GM21526 (cell line): Measurements from ENCODE around the gene RASGRP1.
"Not testable (repeated sequence)": the region's sequence is repeated elsewhere in the genome, so short reads cannot be mapped to it uniquely, and the experiment has no call there.

ENCODE experiments used
- ATAC-seq: cut with Tn5 transposase; IDR thresholded peaks from one replicate; pipeline ENCODE4 v1.9.1; 2021; ENCODE audit warnings: moderate library complexity; ENCODE audit not compliant: unreplicated experiment, low FRiP score

RASGRP1 gene

DNA sequence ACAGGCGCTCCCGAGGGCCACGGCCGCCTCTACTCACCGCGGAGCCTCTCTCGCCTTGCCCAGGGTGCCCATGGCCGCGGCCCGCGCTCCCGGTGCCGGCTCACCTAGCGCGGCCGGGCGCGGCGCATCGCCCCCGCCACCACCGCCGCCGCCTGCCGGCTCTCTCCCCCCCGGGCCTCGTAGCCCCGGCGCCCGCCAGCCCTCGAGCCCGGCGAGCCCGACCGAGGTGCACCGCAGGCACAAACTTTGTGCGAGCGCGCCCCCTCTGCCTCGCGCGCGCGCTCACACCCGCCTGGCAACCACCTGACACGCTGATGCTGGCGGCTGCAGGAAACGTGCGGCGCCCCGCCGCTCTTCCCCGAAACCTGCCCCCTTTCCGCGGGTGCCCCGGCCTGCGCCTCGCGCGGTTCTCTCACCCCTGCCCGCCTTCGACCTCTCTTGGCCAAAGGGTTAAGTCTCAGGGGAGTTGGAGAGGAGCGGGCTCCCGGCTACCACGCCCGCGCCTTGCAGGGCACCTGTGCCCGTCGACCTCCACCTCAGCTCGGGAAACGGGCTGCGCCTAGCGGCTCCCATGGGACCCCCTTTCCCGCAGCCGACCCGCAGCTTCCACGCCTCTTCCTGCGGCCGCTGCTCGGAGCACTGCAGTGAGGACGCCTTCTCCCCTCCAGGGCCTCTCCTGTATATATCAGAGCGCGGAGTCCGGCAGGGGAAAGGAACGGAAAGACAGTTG lies at the start of gene RASGRP1:
Gene RASGRP1, minus strand, starts transcription at position 258 of the 730 bp plus-strand sequence. Its CDS starts 186 bp downstream, at position 72.
- peak; percentile 65 for ATAC-seq

DNA sequence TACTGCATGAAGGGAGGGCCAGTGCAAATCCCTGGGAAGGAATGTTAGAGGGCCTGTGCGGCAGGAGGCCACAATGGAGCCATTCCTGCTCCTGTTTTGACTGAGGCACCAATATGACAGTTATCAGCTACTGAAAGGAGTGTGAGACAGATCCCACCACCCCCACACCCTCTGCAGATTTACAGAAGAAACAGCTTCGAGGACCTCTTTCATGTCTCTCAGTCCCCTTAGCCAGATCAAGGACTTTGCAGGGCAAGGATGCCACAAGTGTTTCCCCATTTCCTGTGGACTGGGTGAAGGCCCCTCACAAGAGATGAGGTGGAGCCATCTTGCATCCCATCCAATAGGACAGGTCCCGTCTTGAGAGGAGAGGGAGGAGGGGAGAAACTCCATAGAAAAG lies 48.5 kb upstream of the RASGRP1 start:
- ATAC-seq = no peak

DNA sequence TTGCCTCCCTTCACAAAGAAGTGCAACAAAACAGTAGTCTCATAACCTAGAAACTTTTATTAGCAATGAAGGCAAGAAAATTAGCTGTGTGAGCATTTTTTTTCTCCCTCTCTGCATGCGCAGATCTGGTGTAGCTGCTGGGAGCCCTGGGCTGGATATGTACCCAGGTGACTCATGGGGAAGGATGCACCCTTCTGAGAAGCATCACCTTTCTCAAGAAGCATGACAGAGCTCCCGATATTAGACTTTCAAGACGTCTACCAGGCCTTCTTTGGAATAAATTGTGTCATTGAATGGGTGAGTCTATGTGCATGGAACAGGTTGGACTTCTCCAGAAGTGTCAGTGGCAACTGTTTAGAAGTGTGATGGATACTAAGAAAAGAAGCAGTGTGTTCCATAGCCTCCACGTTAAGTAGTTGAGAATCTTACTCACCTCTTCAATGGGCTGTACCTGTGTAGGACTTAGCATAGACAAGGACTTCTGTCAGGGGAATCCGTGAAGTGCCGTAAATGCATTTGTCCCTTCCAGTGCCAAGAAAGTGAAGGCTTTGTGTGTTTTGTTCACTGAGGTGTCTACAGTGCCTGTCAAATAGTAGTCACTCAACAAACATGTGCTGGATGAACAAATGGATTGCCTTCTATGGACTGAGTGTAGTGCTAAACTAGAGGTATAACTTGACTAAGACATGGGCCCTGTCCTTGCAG lies 47.7 kb upstream of the RASGRP1 start:
- no peak for ATAC-seq

DNA sequence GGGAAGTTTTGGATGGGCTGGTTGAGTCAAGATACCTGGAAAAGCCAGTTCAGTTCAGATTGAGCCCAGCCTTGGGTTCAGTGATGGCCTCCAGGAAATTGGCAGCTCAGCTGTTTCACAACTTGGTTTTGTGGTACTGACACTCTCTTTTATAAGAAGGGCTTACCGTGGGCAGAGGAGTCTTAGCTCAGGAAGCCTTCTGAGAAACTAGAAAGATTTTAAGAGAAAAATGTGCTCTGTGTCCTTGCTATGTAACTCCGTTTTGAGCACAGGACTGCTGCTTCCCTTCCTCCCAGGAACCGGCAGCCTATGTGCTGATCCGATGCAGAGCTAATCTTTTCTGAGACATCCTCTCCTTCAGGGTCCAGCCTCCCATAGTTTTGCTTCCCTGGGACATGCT lies 46.6 kb upstream of the RASGRP1 start:
- ATAC-seq = no peak

DNA sequence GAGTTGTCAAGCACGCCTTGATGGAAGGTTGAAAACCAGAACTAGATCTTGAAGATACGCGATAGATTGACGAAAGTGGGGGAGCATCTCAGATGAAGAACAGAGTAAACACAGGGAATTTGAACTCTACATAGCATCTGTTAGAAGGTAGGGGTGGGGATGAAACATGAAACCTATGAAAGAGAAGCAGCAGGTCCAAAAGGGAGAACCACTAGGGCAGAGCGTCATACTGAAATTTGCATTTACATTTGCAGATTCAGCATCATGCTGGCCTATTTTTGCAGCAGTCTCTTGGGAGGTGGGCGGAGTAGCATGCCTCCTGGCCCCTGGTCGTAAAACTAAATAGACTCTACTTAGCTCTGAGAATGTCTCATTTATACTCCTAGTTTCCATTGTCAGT lies 46.1 kb upstream of the RASGRP1 start:
- no peak for ATAC-seq

DNA sequence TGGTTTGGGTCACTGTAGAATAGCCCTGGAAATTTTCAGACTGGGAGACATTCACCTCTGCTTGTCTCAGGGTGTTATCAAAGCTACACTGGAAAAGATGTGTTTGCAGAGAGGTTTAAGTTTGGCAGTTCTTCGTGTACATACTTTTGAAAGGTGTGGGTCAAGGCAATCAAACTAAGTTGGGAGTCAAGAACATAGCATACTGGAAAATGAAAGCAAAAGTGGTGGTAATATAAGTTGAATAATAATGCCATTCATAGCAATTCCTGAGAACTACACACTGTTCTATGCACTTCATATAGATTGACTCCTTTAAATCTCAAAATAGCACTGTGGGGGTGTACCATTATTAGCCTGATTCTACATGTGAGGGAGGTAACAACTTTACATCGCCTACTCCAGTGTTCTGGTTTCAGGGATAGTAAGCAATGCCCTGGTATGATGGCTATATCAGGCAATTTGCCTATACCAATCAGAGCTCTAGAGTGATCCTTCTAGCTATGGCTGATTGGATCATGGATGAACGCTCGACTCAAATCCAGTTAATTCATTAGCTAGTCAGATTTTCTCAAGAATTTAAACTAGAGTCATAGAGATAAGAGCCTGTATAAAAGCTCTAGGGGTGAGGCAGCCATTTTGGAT lies 44.6 kb upstream of the RASGRP1 start:
- no peak for ATAC-seq

DNA sequence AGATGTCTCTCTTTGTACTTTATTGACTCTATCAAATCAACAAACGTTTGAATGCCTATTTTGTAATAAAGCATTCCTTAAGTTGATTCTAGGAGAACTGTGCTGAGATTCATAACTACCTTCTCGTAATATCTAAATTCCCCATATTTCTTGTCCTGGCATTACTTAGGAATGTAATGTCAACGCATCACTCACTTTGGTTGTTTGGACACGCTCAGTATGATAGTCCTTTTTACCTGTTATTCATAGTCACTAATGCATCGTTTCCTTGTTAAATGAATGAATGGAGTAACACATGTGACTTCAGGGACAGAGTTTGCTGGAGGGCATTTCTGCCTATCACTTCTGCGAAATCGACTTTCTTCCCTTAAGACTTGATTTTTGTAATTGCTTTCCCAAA lies 44.1 kb upstream of the RASGRP1 start:
- no peak for ATAC-seq

DNA sequence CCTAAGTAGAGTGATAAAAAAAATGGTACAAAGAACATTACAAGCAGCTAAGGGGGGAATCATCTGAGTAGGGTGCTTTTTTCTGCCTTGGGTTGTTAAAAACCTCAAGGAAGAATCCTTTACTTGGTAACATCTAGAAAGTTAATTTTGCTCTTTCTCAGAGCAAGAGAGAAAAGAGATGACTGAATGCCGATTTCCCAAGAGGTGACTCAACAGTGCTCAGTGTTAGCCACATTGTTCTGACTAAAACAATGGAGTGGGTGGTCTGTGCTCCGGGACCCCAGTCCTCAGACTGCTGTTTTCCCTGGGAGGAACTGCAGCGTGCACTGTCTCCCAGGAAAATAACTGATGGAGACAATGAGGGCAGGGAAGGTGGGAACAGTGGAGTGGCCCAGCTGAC lies 41.1 kb upstream of the RASGRP1 start:
- no peak for ATAC-seq

DNA sequence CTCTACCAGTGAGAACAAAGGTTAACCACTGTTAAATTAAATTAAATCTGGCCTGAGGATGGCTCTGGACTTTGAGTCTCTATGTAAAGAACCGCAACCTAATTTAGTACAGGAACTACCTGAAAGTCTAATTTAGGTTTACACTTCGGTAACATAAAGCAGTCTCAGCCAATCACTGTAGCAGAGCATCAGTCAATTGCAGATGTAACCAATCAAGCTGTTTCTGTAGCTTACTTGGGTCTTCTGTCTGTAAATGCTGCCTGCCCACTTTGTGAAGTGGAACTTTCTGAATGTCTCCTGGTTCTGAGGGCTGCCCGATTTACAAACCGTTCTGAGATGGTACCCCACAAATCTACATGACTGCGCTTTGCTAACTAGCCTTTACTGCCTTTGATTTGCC lies 39.1 kb upstream of the RASGRP1 start:
- no peak for ATAC-seq

DNA sequence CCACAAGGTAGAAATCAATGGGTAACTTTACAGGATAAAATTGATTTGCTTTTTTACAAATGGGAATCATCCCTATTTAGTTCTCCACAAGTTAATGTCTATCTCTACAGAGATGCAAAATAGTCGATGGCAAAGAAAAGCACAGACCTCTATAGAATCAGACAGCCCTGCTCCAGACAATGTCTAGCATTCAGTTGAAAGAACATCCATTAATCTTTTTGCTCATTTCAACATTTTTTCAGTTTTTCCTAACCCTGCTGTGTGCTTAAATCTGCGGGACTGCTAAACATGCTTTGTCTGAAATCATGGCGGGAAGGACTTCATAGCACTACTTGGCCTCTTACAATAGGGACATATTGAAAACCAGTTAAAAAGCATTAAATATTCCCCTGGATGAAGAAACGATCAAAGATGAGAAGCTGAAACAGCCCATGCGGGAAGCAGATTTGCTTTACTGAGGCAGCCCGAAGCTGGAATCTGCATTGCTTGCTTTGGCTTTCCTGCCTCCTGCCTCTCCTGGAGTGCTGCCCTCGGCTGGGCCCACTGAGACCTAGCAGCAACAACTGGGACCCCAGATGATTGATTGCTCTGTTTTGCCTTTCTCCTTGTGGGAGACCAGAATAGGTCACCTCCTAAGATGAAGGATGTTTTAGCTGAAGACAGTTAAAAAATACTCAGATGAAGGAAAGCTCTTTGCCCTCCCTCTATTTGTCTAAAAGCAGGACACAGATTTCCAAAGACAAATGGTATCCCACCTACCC lies 38.5 kb upstream of the RASGRP1 start:
- ATAC-seq = no peak

DNA sequence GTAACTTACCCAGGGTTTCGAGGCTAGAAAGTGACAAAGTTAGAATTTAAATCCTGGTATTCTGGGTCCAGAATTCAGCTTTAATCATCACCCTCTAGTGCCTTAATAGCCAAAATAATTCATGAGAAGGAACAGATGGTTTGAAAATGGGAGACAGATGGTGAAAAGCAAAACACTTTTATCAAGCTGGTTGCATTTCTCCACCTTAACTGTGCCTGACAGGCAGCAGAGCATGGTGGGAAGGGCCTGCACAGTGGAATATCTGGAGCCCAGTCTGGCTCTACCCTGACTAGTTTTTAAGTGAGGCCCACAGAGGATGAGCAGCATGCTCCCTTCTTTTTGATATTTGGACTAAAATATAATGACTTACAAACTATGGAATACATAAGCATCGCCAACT lies 35.6 kb upstream of the RASGRP1 start:
- ATAC-seq = no peak

DNA sequence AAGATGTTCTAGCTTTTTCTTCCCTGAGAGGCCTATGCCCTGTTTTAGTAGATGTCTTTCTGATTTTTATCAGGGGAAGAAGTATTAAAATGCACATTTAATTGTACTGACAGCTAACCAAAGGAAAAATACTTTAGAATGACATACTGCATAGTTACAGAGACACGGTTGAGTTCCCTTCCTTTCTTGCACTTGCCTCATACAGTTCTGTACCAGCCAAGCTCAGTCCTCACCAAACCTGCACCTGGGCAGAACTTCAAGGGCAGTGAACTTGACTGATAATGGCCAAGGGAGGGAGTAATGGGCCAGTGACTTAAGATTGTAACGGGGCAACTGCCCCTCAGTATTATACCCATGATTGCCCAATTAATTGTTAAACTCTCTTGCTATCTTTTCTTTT lies 34.1 kb upstream of the RASGRP1 start:
- no peak for ATAC-seq

DNA sequence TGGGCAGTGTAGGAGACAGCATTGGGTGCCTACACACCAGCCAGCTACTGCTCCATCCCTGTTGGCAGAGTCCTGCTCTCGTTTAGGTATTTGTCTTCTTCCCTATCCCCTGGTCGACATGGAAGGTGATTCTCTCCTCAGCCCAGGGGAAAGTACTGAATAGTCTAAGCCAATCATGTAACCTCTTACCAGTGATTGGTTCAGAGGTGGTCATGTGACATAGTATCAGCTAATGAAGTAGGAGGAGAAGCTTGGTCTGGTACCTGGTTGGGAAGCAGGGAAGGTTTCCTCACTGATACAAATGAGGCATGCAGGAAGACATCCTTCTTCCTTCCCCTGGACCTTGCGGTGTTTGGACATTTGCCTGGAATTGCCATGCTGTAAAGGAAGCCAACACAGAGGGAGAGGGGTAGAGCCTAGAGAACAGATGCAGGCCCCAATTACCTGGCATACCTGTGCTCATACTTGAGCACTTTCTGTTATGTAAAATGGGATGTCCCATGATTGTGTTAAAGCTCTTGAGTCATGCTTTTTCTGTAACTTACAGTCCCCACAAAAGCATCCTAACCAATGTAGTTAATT lies 32.7 kb upstream of the RASGRP1 start:
- ATAC-seq = no peak

DNA sequence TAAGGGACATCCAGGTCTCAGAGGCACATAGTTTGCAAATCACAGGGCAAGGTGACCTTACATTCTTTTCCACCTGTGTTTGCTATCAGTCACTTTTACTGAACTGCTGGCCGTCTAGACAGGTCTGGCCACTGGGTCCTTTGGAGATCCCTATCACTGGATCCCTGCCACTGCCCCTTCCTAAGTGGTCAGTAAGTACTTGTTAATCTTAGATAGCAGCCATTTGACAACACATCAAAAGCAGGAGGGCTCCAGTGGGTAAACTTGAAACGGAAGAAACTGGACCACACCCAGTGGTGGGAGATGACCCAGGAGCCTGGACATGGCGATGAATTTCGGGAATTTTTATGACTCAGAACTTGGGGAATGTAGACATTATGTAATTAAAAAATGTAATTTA lies 28.9 kb upstream of the RASGRP1 start:
- ATAC-seq = no peak

DNA sequence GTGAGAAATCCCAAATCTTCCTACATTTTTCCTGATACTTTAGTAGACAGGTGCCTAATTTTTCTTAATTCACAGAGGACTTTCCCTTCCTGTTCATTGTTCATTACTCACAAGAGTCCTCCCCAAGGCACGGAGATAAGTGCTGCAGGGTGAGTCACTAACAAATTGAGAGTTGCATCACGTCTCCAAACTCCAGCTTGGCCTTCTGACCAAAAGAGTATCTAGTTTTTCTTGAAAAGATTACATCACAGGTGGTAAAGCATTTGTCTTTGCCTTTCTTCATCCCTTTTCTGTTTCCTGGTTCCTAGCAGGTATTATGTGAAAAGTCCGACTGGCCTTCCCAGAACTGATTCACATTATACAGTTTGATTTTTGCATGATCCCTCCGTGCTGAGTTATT lies 24.9 kb upstream of the RASGRP1 start:
- ATAC-seq = no peak

DNA sequence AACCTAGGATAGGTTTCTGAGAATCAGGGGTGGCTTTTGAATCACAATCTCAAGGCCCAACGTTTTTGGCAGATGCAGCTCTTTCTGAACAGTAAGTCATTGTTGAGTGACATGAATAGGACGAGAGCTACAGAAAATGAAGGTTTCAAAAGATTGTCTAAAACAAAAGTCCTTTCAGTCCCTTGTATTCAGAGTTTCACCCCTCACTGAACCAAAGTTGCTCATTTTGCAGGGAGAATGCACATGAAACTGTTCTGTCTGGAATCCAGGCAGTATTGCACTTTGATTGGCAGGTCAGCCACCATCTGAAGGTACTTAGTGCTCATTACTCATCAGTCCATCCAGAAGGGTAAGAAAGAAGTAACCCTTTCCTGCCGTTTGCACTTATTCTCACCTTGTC lies 24.1 kb upstream of the RASGRP1 start:
- ATAC-seq = no peak

DNA sequence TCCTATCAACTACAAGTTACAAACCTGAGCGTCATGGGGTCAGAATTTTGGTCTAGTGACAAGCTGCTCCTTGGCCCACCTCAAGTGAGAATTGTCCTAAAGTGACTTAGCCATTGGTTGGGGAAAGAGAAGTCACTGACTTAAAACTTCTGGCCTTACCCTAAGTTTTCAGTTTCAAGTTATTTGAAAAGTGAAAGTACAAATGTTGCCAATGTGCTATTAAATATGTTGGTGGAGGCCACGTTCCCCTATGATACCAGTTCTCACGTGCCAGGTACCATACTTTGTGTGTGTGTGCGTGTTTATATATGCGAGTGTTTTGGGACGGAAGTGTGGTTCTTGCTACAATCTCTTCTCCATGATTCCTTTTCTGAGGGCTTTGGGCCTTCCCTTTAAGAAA lies 22.6 kb upstream of the RASGRP1 start:
- ATAC-seq = no peak

DNA sequence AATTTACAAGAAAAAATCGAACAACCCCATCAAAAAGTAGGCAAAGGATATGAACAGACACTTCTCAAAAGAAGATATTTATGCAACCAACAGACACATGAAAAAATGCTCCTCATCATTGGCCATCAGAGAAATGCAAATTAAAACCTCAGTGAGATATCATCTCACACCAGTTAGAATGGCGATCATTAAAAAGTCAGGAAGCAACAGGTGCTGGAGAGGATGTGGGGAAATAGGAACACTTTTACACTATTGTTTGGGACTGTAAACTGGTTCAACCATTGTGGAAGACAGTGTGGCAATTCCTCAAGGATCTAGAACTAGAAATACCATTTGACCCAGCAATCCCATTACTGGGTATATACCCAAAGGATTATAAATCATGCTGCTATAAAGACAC lies 21.4 kb upstream of the RASGRP1 start:
- ATAC-seq = not testable (repeated sequence)

DNA sequence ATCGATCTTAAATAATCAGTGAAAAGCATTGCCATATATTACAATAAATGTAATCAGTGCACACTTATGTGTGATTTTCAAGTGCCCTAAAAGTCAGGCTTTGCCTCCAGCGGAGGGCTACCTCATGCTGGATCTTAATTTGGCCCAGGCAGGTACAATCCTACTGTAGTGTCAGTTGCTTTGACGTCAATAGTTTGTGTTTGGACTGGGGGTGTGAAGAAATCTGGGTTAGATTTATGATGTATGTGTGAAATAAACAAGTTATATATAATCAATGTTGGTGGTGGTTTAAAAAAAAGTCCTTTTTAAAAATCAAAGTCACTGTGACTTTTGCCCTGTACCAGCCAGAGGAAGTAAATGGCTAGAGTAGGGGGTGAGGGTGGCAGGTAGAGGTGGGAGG lies 14.0 kb upstream of the RASGRP1 start:
- ATAC-seq = no peak

DNA sequence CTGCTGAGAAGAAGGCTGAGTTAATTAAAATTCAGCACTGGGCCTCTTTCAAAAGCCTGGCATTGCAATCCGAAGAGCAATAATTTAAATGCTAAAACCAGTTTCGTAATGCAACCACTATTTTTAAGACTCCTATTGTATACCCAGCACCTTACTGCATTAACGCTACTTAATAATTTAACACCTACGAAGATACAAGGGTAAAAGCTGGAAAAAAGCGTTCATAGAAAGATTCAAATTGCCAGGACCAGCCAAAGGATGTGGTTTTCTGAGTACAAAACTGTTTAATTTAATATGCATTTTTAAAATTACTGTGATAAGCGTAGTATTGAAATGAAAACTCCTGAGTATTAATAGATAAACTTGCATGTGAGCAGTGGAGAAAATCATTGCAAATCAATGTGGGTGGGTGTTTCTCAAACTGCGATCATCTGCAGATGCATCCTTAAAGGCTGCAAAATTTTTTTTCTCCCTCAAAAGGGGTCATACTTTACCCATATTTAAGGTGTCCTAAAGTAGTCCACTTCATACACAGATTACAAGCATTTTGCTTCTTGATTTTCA lies 12.9 kb upstream of the RASGRP1 start:
- no peak for ATAC-seq
